Dendritic cell treated with granulocyte-macrophage colony-stimulating factor and Interleukin-4, amounts not matched to agents 40 ng/mL and 50 ng/mL, for 4 days (primary cell): ENCODE data around the gene TMPRSS13.

Experiments used
- H3K27ac Mint-ChIP-seq: one replicate; pipeline ENCODE4 v1.8.0; 2022; ENCODE audit warnings: mild to moderate bottlenecking, mixed read lengths
- H3K27me3 Mint-ChIP-seq: one replicate; pipeline ENCODE4 v1.8.0; 2022; ENCODE audit warnings: mild to moderate bottlenecking, mixed read lengths
- H3K36me3 Mint-ChIP-seq: one replicate; pipeline ENCODE4 v1.8.0; 2022; ENCODE audit warnings: low read depth, mixed read lengths
- H3K4me1 Mint-ChIP-seq: one replicate; pipeline ENCODE4 v1.8.0; 2022; ENCODE audit warnings: low read depth, mixed read lengths
- H3K4me3 Mint-ChIP-seq: one replicate; pipeline ENCODE4 v1.8.0; 2022; ENCODE audit warnings: mild to moderate bottlenecking, moderate library complexity, mixed read lengths
- H3K9me3 Mint-ChIP-seq: one replicate; pipeline ENCODE4 v1.8.0; 2022; ENCODE audit warnings: mixed read lengths
- intact Hi-C: fragments of 100-400 bp; cut with micrococcal nuclease; formaldehyde crosslinking; loops from one replicate; pipeline ENCODE4 v1.15.0; 2022

TMPRSS13 gene

GRCh38 chr11:117918366-117919255 is 10.6 kb downstream of the TMPRSS13 start:
- Mint-ChIP-seq H3K9me3 (no peaks in the 10 kb centered on the region), H3K4me3 (no peak overlapping the region), H3K27ac (no peak overlapping the region), H3K4me1 (peaks cover 15% of the 10 kb centered on the region), H3K27me3 (peaks cover 25% of the 10 kb centered on the region), H3K36me3 (no peaks in the 10 kb centered on the region)
- intact Hi-C loops = no loop called here

- no peak overlapping the region for H3K27ac Mint-ChIP-seq
- H3K36me3 Mint-ChIP-seq = no peaks in the 10 kb centered on the region
- H3K9me3 Mint-ChIP-seq = no peaks in the 10 kb centered on the region
- no peak overlapping the region for H3K4me3 Mint-ChIP-seq
- H3K4me1 Mint-ChIP-seq = peaks cover 15% of the 10 kb centered on the region
- intact Hi-C loops = no loop called here
- peaks cover 27% of the 10 kb centered on the region for H3K27me3 Mint-ChIP-seq
Measured at GRCh38 chr11:117917591-117918151, 11.5 kb downstream of the TMPRSS13 start.

- H3K4me3 Mint-ChIP-seq = no peak overlapping the region
- H3K9me3 Mint-ChIP-seq = no peaks in the 10 kb centered on the region
- intact Hi-C loops = no loop called here
- peaks cover 15% of the 10 kb centered on the region for H3K4me1 Mint-ChIP-seq
- H3K27ac Mint-ChIP-seq = no peak overlapping the region
- H3K27me3 Mint-ChIP-seq = peaks cover 27% of the 10 kb centered on the region
- no peaks in the 10 kb centered on the region for H3K36me3 Mint-ChIP-seq
Measured at GRCh38 chr11:117916956-117917355, 12.2 kb downstream of the TMPRSS13 start.

GRCh38 chr11:117915672-117916235 is 13.4 kb downstream of the TMPRSS13 start:
- Mint-ChIP-seq H3K4me1 (peaks cover 20% of the 10 kb centered on the region), H3K9me3 (no peaks in the 10 kb centered on the region), H3K36me3 (no peaks in the 10 kb centered on the region), H3K27ac (peak overlapping the region; percentile 3), H3K27me3 (peaks cover 22% of the 10 kb centered on the region), H3K4me3 (no peak overlapping the region)
- intact Hi-C loops = no loop called here

GRCh38 chr11:117914991-117915618 is 14.1 kb downstream of the TMPRSS13 start:
- peaks cover 22% of the 10 kb centered on the region for H3K27me3 Mint-ChIP-seq
- no peak overlapping the region for H3K27ac Mint-ChIP-seq
- H3K9me3 Mint-ChIP-seq = no peaks in the 10 kb centered on the region
- no peak overlapping the region for H3K4me3 Mint-ChIP-seq
- intact Hi-C loops = no loop called here
- peaks cover 27% of the 10 kb centered on the region for H3K4me1 Mint-ChIP-seq
- no peaks in the 10 kb centered on the region for H3K36me3 Mint-ChIP-seq

- no peak overlapping the region for H3K4me3 Mint-ChIP-seq
- H3K36me3 Mint-ChIP-seq = peaks cover 4% of the 10 kb centered on the region
- peaks cover 29% of the 10 kb centered on the region for H3K4me1 Mint-ChIP-seq
- no peaks in the 10 kb centered on the region for H3K9me3 Mint-ChIP-seq
- H3K27ac Mint-ChIP-seq = no peak overlapping the region
- intact Hi-C loops = no loop called here
- H3K27me3 Mint-ChIP-seq = peaks cover 22% of the 10 kb centered on the region
Measured at GRCh38 chr11:117914398-117914761, 14.8 kb downstream of the TMPRSS13 start.

GRCh38 chr11:117913736-117914397 is 15.3 kb downstream of the TMPRSS13 start:
- Mint-ChIP-seq H3K27ac (no peak overlapping the region), H3K4me3 (no peak overlapping the region), H3K4me1 (peaks cover 31% of the 10 kb centered on the region), H3K36me3 (peaks cover 5% of the 10 kb centered on the region), H3K9me3 (no peaks in the 10 kb centered on the region), H3K27me3 (peaks cover 21% of the 10 kb centered on the region)
- intact Hi-C loops = no loop called here

- peaks cover 44% of the 10 kb centered on the region for H3K4me1 Mint-ChIP-seq
- H3K9me3 Mint-ChIP-seq = no peaks in the 10 kb centered on the region
- intact Hi-C loops = no loop called here
- no peak overlapping the region for H3K27ac Mint-ChIP-seq
- H3K36me3 Mint-ChIP-seq = peaks cover 5% of the 10 kb centered on the region
- H3K4me3 Mint-ChIP-seq = no peak overlapping the region
- peaks cover 17% of the 10 kb centered on the region for H3K27me3 Mint-ChIP-seq
Measured at GRCh38 chr11:117912497-117912896, 16.7 kb downstream of the TMPRSS13 start.

- intact Hi-C loops = no loop called here
- Mint-ChIP-seq H3K36me3 (peaks cover 5% of the 10 kb centered on the region), H3K27ac (no peak overlapping the region), H3K4me3 (no peak overlapping the region), H3K4me1 (peaks cover 48% of the 10 kb centered on the region), H3K9me3 (no peaks in the 10 kb centered on the region), H3K27me3 (peaks cover 17% of the 10 kb centered on the region)
Measured at GRCh38 chr11:117911694-117912093, 17.5 kb downstream of the TMPRSS13 start.

GRCh38 chr11:117910941-117911655 is 18.1 kb downstream of the TMPRSS13 start:
- Mint-ChIP-seq H3K4me3 (no peak overlapping the region), H3K9me3 (no peaks in the 10 kb centered on the region), H3K27ac (peak overlapping the region; percentile 38), H3K4me1 (peaks cover 48% of the 10 kb centered on the region), H3K27me3 (peaks cover 14% of the 10 kb centered on the region), H3K36me3 (peaks cover 5% of the 10 kb centered on the region)
- intact Hi-C loops = no loop called here

GRCh38 chr11:117910525-117910924 is 18.7 kb downstream of the TMPRSS13 start:
- H3K4me3 Mint-ChIP-seq = no peak overlapping the region
- H3K36me3 Mint-ChIP-seq = peaks cover 5% of the 10 kb centered on the region
- intact Hi-C loops = no loop called here
- H3K9me3 Mint-ChIP-seq = no peaks in the 10 kb centered on the region
- H3K27me3 Mint-ChIP-seq = peaks cover 12% of the 10 kb centered on the region
- H3K27ac Mint-ChIP-seq = peak overlapping the region; percentile 38
- peaks cover 48% of the 10 kb centered on the region for H3K4me1 Mint-ChIP-seq

- H3K27ac Mint-ChIP-seq = peak overlapping the region; percentile 88
- H3K4me3 Mint-ChIP-seq = no peak overlapping the region
- peaks cover 5% of the 10 kb centered on the region for H3K36me3 Mint-ChIP-seq
- intact Hi-C loops = no loop called here
- H3K4me1 Mint-ChIP-seq = peaks cover 42% of the 10 kb centered on the region
- H3K9me3 Mint-ChIP-seq = no peaks in the 10 kb centered on the region
- H3K27me3 Mint-ChIP-seq = peaks cover 8% of the 10 kb centered on the region
Measured at GRCh38 chr11:117909611-117910382, 19.4 kb downstream of the TMPRSS13 start.
